ENCODE data around the gene PHC2.
A peak's percentile ranks its signal among the peaks of the same experiment; 100 is the strongest.

Gene PHC2

GRCh38 chr1:33341190-33341589 is 89.7 kb downstream of the PHC2 start:
- Histone ChIP-seq H3K9me3 (ENCODE audit: insufficient read depth, low read depth, low read length) (no peaks in the 10 kb centered on the region), H3K4me1 (ENCODE audit: insufficient read depth, low read length, poor library complexity, severe bottlenecking) (peaks cover 41% of the 10 kb centered on the region), H3K27me3 (ENCODE audit: insufficient read depth, low read length, poor library complexity, severe bottlenecking) (no peaks in the 10 kb centered on the region), H3K36me3 (ENCODE audit: insufficient read depth, low read length) (no peaks in the 10 kb centered on the region), H3K4me3 (ENCODE audit: low read length, poor library complexity, severe bottlenecking) (no peak overlapping the region), H3K9ac (ENCODE audit: low read depth, low read length, poor library complexity, severe bottlenecking) (no peak overlapping the region), H3K79me2 (ENCODE audit: insufficient read depth, low read length) (peaks cover 99% of the 10 kb centered on the region), H2AFZ (ENCODE audit: low read length) (no peak overlapping the region), H3K9me2 (replicated peaks; ENCODE audit: low read depth, low read length) (no peaks in the 10 kb centered on the region), H4K20me1 (ENCODE audit: insufficient read depth, low read length, poor library complexity, severe bottlenecking) (peaks cover 69% of the 10 kb centered on the region), H3F3A (ENCODE audit: low read depth) (no peaks in the 10 kb centered on the region), H3K4me2 (ENCODE audit: low read depth, low read length, poor library complexity, severe bottlenecking) (peak overlapping the region; percentile 3)
- TF ChIP-seq CTCF (conservative IDR thresholded peaks at IDR 0.05; ENCODE audit: low read length) (no peak), EZH2phosphoT487 (IDR thresholded peaks at IDR 0.05; ENCODE audit: borderline replicate concordance) (no peak)

GRCh38 chr1:33339413-33339812 is 91.5 kb downstream of the PHC2 start:
- no peaks in the 10 kb centered on the region for H3K9me3 ChIP-seq (ENCODE audit: insufficient read depth, low read depth, low read length)
- no peak overlapping the region for H3K4me3 ChIP-seq (ENCODE audit: low read length, poor library complexity, severe bottlenecking)
- H3K79me2 ChIP-seq (ENCODE audit: insufficient read depth, low read length): peaks cover 98% of the 10 kb centered on the region
- TF ChIP-seq CTCF (conservative IDR thresholded peaks at IDR 0.05; ENCODE audit: low read length): no peak
- TF ChIP-seq EZH2phosphoT487 (IDR thresholded peaks at IDR 0.05; ENCODE audit: borderline replicate concordance): no peak
- peak overlapping the region; percentile 3 for H3K4me2 ChIP-seq (ENCODE audit: low read depth, low read length, poor library complexity, severe bottlenecking)
- no peak overlapping the region for H3K9ac ChIP-seq (ENCODE audit: low read depth, low read length, poor library complexity, severe bottlenecking)
- H3K9me2 ChIP-seq (replicated peaks; ENCODE audit: low read depth, low read length): no peaks in the 10 kb centered on the region
- H2AFZ ChIP-seq (ENCODE audit: low read length): no peak overlapping the region
- no peaks in the 10 kb centered on the region for H3K27me3 ChIP-seq (ENCODE audit: insufficient read depth, low read length, poor library complexity, severe bottlenecking)
- H3K4me1 ChIP-seq (ENCODE audit: insufficient read depth, low read length, poor library complexity, severe bottlenecking): peaks cover 25% of the 10 kb centered on the region
- H4K20me1 ChIP-seq (ENCODE audit: insufficient read depth, low read length, poor library complexity, severe bottlenecking): peaks cover 58% of the 10 kb centered on the region
- no peaks in the 10 kb centered on the region for H3F3A ChIP-seq (ENCODE audit: low read depth)
- peaks cover 6% of the 10 kb centered on the region; the same call in 1 of the 2 replicates for H3K36me3 ChIP-seq (ENCODE audit: insufficient read depth, low read length)

- Histone ChIP-seq H3K4me1 (ENCODE audit: insufficient read depth, low read length, poor library complexity, severe bottlenecking) (peaks cover 17% of the 10 kb centered on the region), H3K36me3 (ENCODE audit: insufficient read depth, low read length) (peaks cover 13% of the 10 kb centered on the region; the same call in 1 of the 2 replicates)
Measured at GRCh38 chr1:33338440-33339211, 92.3 kb downstream of the PHC2 start.

More at GRCh38 chr1:33338440-33339211, 92.3 kb downstream of the PHC2 start:
- no peak overlapping the region for H2AFZ ChIP-seq (ENCODE audit: low read length)
- H3K9me3 ChIP-seq (ENCODE audit: insufficient read depth, low read depth, low read length): no peaks in the 10 kb centered on the region
- peaks cover 98% of the 10 kb centered on the region for H3K79me2 ChIP-seq (ENCODE audit: insufficient read depth, low read length)
- peaks cover 50% of the 10 kb centered on the region for H4K20me1 ChIP-seq (ENCODE audit: insufficient read depth, low read length, poor library complexity, severe bottlenecking)
- H3F3A ChIP-seq (ENCODE audit: low read depth): no peaks in the 10 kb centered on the region
- TF ChIP-seq CTCF (conservative IDR thresholded peaks at IDR 0.05; ENCODE audit: low read length) (no peak), EZH2phosphoT487 (IDR thresholded peaks at IDR 0.05; ENCODE audit: borderline replicate concordance) (no peak)
- H3K27me3 ChIP-seq (ENCODE audit: insufficient read depth, low read length, poor library complexity, severe bottlenecking): no peaks in the 10 kb centered on the region
- no peaks in the 10 kb centered on the region for H3K9me2 ChIP-seq (replicated peaks; ENCODE audit: low read depth, low read length)
- peak overlapping the region; percentile 3 for H3K4me2 ChIP-seq (ENCODE audit: low read depth, low read length, poor library complexity, severe bottlenecking)
- no peak overlapping the region for H3K4me3 ChIP-seq (ENCODE audit: low read length, poor library complexity, severe bottlenecking)
- H3K9ac ChIP-seq (ENCODE audit: low read depth, low read length, poor library complexity, severe bottlenecking): peak overlapping the region; percentile 3
